ENCODE measurements around the gene KRTAP6-1. TPM values are rescaled to one million over a fixed set of nuclear protein-coding genes. Genes with fewer than 3 reads are reported as not detected.

Gene KRTAP6-1
- total RNA-seq, 4 donors from 2014 or later, result not detected

GRCh38 chr21:30634906-30635305, 21.2 kb upstream of the KRTAP6-1 start, which contains the start of gene KRTAP20-2:
Gene KRTAP20-2 (plus strand): TSS chr21:30635206. CDS start chr21:30635264, 58 bp downstream.
- no peak for TF ChIP-seq CTCF (IDR thresholded peaks at IDR 0.05)
- TF ChIP-seq POLR2A (IDR thresholded peaks at IDR 0.05), result no peak
- DNase-seq, result no peak
- 71 to 100% methylated on average over 1 of the region's 1 CpG for WGBS, 2 donors
- Histone ChIP-seq H3K27me3 (no peaks in the 10 kb centered on the region), H3K36me3 (no peaks in the 10 kb centered on the region), H3K4me1 (no peaks in the 10 kb centered on the region), H3K27ac (no peak within 1 kb of the TSS), H3K4me3 (no peak within 1 kb of the TSS), H3K9me3 (no peaks in the 10 kb centered on the region)
- intact Hi-C loops (cut with DNase I), result no loop called here

GRCh38 chr21:30629200-30629599, 15.5 kb upstream of the KRTAP6-1 start:
- DNase-seq, result no peak
- Histone ChIP-seq H3K4me1 (no peaks in the 10 kb centered on the region), H3K36me3 (no peaks in the 10 kb centered on the region), H3K27me3 (no peaks in the 10 kb centered on the region), H3K9me3 (peaks cover 0 to 11% (median 0%) of the 10 kb centered on the region in 3 donors), H3K27ac (no peak overlapping the region), H3K4me3 (no peak overlapping the region)
- TF ChIP-seq CTCF (IDR thresholded peaks at IDR 0.05) (no peak), POLR2A (IDR thresholded peaks at IDR 0.05) (no peak)
- intact Hi-C loops (cut with DNase I), result no loop called here
- WGBS, 2 donors, result 46 to 50% methylated on average over 1 of the region's 1 CpG

GRCh38 chr21:30628109-30628508, 14.4 kb upstream of the KRTAP6-1 start:
- Histone ChIP-seq H3K4me1 (no peaks in the 10 kb centered on the region), H3K36me3 (no peaks in the 10 kb centered on the region), H3K9me3 (peaks cover 0 to 15% (median 0%) of the 10 kb centered on the region in 3 donors), H3K4me3 (no peak overlapping the region), H3K27ac (no peak overlapping the region), H3K27me3 (no peaks in the 10 kb centered on the region)
- intact Hi-C loops (cut with DNase I), result no loop called here
- 72 to 75% methylated on average over 4 of the region's 4 CpGs for WGBS, 2 donors
- DNase-seq, result no peak
- TF ChIP-seq CTCF (IDR thresholded peaks at IDR 0.05) (no peak), POLR2A (IDR thresholded peaks at IDR 0.05) (no peak)

GRCh38 chr21:30625449-30626165, 11.9 kb upstream of the KRTAP6-1 start:
- no peak for DNase-seq
- Histone ChIP-seq H3K27me3 (no peaks in the 10 kb centered on the region), H3K27ac (no peak overlapping the region), H3K4me1 (no peaks in the 10 kb centered on the region), H3K4me3 (no peak overlapping the region), H3K9me3 (peaks cover 0 to 20% (median 0%) of the 10 kb centered on the region in 3 donors), H3K36me3 (no peaks in the 10 kb centered on the region)
- 49 to 70% methylated on average over 4 of the region's 4 CpGs for WGBS, 2 donors
- intact Hi-C loops (cut with DNase I), result no loop called here
- TF ChIP-seq CTCF (IDR thresholded peaks at IDR 0.05) (no peak), POLR2A (IDR thresholded peaks at IDR 0.05) (no peak)

GRCh38 chr21:30623362-30623761, 9.6 kb upstream of the KRTAP6-1 start:
- no peaks in the 10 kb centered on the region for H3K36me3 ChIP-seq
- DNase-seq, result no peak
- H3K27ac ChIP-seq, result no peak overlapping the region
- no peak overlapping the region for H3K4me3 ChIP-seq
- TF ChIP-seq CTCF (IDR thresholded peaks at IDR 0.05) (no peak), POLR2A (IDR thresholded peaks at IDR 0.05) (no peak)
- peaks cover 0 to 20% (median 0%) of the 10 kb centered on the region in 3 donors for H3K9me3 ChIP-seq
- no peaks in the 10 kb centered on the region for H3K4me1 ChIP-seq
- intact Hi-C loops (cut with DNase I), result no loop called here
- no peaks in the 10 kb centered on the region for H3K27me3 ChIP-seq
- WGBS, 2 donors, result 75 to 78% methylated on average over 3 of the region's 3 CpGs

Measured in esophagus squamous epithelium (tissue), 5 donors.